ENCODE data around the gene STAC2. TPM values are rescaled to one million over a fixed set of nuclear protein-coding genes. Genes with fewer than 3 reads are reported as not detected.
A peak's percentile ranks its signal among the peaks of the same experiment; 100 is the strongest.

Gene STAC2
- total and polyA plus RNA-seq, 2 of the 13 experiments (the other 11 are each of a cell fraction or from before 2014, with no cell fraction given), result not detected

DNA sequence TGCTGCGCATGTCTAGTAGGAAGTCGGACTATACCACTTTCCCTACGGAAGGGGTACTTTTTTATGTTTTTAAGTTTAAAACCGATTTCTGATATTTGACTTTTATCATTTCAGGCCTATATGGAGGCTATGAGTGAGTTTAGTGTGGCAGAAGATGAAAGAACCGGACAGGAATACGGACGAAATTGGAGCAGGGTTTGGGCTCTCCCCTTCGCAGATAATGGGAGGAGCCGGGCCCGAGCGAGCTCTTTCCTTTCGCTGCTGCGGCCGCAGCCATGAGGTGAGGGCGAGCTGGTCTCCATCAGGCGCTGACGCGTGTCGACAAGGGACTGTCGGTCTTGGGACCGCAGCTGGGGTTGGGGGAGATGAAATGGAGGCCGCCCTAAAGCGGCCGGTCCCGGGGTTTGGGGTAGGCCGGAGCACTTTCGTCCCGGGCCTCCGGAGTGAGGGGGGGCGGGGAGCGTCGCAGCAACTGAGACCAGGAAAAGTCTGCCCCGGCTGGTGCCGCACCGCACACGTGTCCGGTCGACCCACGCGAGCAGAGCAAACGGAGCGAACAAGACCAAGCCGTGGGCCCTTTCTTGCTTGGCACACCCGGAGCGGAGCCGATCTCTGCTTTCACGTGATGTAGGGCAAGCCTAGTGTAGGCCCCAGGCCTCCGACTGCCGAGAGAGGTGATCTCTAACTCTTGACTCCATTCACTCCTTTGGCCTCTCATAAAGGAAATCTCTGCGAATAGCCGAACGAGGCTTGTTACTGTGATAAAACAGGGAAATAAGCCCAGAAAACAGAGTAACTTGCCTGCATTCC lies 25.5 kb downstream of the STAC2 start, which contains the start of gene RPL19 (continued):
- TF ChIP-seq, protein P1, sequence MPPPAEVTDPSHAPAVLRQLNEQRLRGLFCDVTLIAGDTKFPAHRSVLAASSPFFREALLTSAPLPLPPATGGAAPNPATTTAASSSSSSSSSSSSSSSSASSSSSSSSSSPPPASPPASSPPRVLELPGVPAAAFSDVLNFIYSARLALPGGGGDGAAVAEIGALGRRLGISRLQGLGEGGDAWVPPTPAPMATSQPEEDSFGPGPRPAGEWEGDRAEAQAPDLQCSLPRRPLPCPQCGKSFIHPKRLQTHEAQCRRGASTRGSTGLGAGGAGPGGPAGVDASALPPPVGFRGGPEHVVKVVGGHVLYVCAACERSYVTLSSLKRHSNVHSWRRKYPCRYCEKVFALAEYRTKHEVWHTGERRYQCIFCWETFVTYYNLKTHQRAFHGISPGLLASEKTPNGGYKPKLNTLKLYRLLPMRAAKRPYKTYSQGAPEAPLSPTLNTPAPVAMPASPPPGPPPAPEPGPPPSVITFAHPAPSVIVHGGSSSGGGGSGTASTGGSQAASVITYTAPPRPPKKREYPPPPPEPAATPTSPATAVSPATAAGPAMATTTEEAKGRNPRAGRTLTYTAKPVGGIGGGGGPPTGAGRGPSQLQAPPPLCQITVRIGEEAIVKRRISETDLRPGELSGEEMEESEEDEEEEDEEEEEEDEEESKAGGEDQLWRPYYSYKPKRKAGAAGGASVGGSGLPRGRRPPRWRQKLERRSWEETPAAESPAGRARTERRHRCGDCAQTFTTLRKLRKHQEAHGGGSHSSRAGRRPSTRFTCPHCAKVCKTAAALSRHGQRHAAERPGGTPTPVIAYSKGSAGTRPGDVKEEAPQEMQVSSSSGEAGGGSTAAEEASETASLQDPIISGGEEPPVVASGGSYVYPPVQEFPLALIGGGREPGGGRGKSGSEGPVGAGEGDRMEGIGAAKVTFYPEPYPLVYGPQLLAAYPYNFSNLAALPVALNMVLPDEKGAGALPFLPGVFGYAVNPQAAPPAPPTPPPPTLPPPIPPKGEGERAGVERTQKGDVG (CRISPR knock-in tag; IDR thresholded peaks at IDR 0.05; ENCODE audit: borderline replicate concordance), result peak; percentile 40; the same call in 1 of the 2 replicates
- TF ChIP-seq ARNT (IDR thresholded peaks at IDR 0.05), result no peak
- no peak for TF ChIP-seq TRIM24 (CRISPR knock-in tag; IDR thresholded peaks at IDR 0.05)
- no peak for TF ChIP-seq ZNF326 (CRISPR knock-in tag; IDR thresholded peaks at IDR 0.05; ENCODE audit: borderline replicate concordance)
- TF ChIP-seq ZNF713 (CRISPR knock-in tag; IDR thresholded peaks at IDR 0.05), result peak; percentile 95; the same call in 1 of the 2 replicates
- TF ChIP-seq, protein P2, sequence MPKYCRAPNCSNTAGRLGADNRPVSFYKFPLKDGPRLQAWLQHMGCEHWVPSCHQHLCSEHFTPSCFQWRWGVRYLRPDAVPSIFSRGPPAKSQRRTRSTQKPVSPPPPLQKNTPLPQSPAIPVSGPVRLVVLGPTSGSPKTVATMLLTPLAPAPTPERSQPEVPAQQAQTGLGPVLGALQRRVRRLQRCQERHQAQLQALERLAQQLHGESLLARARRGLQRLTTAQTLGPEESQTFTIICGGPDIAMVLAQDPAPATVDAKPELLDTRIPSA (CRISPR knock-in tag; IDR thresholded peaks at IDR 0.05; ENCODE audit: borderline replicate concordance), result 0 out of 2 replicates have a peak, but pooled peaks have one; percentile 48
- no peak for TF ChIP-seq ZNF24 (IDR thresholded peaks at IDR 0.05)
- TF ChIP-seq, protein P3, sequence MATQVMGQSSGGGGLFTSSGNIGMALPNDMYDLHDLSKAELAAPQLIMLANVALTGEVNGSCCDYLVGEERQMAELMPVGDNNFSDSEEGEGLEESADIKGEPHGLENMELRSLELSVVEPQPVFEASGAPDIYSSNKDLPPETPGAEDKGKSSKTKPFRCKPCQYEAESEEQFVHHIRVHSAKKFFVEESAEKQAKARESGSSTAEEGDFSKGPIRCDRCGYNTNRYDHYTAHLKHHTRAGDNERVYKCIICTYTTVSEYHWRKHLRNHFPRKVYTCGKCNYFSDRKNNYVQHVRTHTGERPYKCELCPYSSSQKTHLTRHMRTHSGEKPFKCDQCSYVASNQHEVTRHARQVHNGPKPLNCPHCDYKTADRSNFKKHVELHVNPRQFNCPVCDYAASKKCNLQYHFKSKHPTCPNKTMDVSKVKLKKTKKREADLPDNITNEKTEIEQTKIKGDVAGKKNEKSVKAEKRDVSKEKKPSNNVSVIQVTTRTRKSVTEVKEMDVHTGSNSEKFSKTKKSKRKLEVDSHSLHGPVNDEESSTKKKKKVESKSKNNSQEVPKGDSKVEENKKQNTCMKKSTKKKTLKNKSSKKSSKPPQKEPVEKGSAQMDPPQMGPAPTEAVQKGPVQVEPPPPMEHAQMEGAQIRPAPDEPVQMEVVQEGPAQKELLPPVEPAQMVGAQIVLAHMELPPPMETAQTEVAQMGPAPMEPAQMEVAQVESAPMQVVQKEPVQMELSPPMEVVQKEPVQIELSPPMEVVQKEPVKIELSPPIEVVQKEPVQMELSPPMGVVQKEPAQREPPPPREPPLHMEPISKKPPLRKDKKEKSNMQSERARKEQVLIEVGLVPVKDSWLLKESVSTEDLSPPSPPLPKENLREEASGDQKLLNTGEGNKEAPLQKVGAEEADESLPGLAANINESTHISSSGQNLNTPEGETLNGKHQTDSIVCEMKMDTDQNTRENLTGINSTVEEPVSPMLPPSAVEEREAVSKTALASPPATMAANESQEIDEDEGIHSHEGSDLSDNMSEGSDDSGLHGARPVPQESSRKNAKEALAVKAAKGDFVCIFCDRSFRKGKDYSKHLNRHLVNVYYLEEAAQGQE (IDR thresholded peaks at IDR 0.05; ENCODE audit: borderline replicate concordance in 1 of 2, low read depth in 1 of 2, low read length in 2 of 2), result peak in 1 of 2 experiments; percentile 72; a peak in 1 of 4 replicates
- TF ChIP-seq, protein P4, sequence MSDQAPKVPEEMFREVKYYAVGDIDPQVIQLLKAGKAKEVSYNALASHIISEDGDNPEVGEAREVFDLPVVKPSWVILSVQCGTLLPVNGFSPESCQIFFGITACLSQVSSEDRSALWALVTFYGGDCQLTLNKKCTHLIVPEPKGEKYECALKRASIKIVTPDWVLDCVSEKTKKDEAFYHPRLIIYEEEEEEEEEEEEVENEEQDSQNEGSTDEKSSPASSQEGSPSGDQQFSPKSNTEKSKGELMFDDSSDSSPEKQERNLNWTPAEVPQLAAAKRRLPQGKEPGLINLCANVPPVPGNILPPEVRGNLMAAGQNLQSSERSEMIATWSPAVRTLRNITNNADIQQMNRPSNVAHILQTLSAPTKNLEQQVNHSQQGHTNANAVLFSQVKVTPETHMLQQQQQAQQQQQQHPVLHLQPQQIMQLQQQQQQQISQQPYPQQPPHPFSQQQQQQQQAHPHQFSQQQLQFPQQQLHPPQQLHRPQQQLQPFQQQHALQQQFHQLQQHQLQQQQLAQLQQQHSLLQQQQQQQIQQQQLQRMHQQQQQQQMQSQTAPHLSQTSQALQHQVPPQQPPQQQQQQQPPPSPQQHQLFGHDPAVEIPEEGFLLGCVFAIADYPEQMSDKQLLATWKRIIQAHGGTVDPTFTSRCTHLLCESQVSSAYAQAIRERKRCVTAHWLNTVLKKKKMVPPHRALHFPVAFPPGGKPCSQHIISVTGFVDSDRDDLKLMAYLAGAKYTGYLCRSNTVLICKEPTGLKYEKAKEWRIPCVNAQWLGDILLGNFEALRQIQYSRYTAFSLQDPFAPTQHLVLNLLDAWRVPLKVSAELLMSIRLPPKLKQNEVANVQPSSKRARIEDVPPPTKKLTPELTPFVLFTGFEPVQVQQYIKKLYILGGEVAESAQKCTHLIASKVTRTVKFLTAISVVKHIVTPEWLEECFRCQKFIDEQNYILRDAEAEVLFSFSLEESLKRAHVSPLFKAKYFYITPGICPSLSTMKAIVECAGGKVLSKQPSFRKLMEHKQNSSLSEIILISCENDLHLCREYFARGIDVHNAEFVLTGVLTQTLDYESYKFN (CRISPR knock-in tag; conservative IDR thresholded peaks at IDR 0.05), result no peak; the same call in 1 of the 2 replicates
- TF ChIP-seq TOE1 (CRISPR knock-in tag; IDR thresholded peaks at IDR 0.05), result peak; percentile 37; the same call in 1 of the 2 replicates
- TF ChIP-seq, protein P5, sequence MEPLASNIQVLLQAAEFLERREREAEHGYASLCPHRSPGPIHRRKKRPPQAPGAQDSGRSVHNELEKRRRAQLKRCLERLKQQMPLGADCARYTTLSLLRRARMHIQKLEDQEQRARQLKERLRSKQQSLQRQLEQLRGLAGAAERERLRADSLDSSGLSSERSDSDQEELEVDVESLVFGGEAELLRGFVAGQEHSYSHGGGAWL (CRISPR knock-in tag; IDR thresholded peaks at IDR 0.05), result peak; percentile 95
- TF ChIP-seq ZNF747 (CRISPR knock-in tag; IDR thresholded peaks at IDR 0.05; ENCODE audit: borderline replicate concordance), result peak; percentile 92
